HFFc6 (cell line): ENCODE data around the gene SORCS2. TPM values are rescaled to one million over a fixed set of nuclear protein-coding genes. Genes with fewer than 3 reads are reported as not detected.
A peak's percentile ranks its signal among the peaks of the same experiment; 100 is the strongest.

Experiments
- DNase-seq: peaks from one replicate; pipeline ENCODE4 v3.0.0-alpha.2; 2018
- H3K27ac Mint-ChIP-seq: 2 replicates; pipeline ENCODE4 v1.8.0; 2020; ENCODE audit warnings: mild to moderate bottlenecking, mixed read lengths
- H3K27me3 Mint-ChIP-seq: 2 replicates; pipeline ENCODE4 v1.8.0; 2021; ENCODE audit warnings: mild to moderate bottlenecking, moderate library complexity, mixed read lengths; ENCODE audit not compliant: insufficient read depth
- H3K36me3 Mint-ChIP-seq: 2 replicates; pipeline ENCODE4 v1.8.0; 2021; ENCODE audit warnings: low read depth, mixed read lengths
- H3K4me1 Mint-ChIP-seq: 2 replicates; pipeline ENCODE4 v1.8.0; 2020; ENCODE audit warnings: low read depth, mixed read lengths
- H3K4me3 Mint-ChIP-seq: 2 replicates; pipeline ENCODE4 v1.8.0; 2020; ENCODE audit warnings: mild to moderate bottlenecking, moderate library complexity, mixed read lengths
- H3K9me3 Mint-ChIP-seq: 2 replicates; pipeline ENCODE4 v1.8.0; 2020; ENCODE audit warnings: mild to moderate bottlenecking, mixed read lengths
- CTCF ChIP-seq: fragments of 200-600 bp; sonication (generic); IDR thresholded peaks from 2 replicates; pipeline ENCODE4 v1.5.0; 2021; ENCODE audit warnings: antibody characterized with exemption, mild to moderate bottlenecking
- long read RNA-seq: library from polyadenylated mRNA; unstranded; transcript quantifications from one replicate; pipeline ENCODE4 v2.0.0, GENCODE V29; 2019
- total RNA-seq, 6 experiments: library from RNA; stranded (reverse); fragmentation: NEBNext Ultra II Directional; extraction: Animal tissue kit (Norgen Biotek cat#: 25700); gene quantifications; 2 replicates in 1 of 6; 3 replicates in 5 of 6; pipeline ENCODE4 v1.2.3, GENCODE V29; 2021

SORCS2 gene
- under 1 TPM in 3 of 6 experiments, not detected in 3; 0.05 to 0.15 (median 0.12) TPM for total RNA-seq
- long read RNA-seq, result 0 reads

GRCh38 chr4:7192252-7193029 lies at the start of gene SORCS2:
SORCS2 (plus strand) TSS chr4:7192538.
- no peak for DNase-seq
- no peak within 1 kb of the TSS for H3K27ac Mint-ChIP-seq
- H3K4me3 Mint-ChIP-seq, result no peak within 1 kb of the TSS
- no peaks in the 10 kb centered on the region; the same call in 1 of the 2 replicates for H3K4me1 Mint-ChIP-seq
- H3K9me3 Mint-ChIP-seq, result no peaks in the 10 kb centered on the region
- H3K36me3 Mint-ChIP-seq, result no peaks in the 10 kb centered on the region
- TF ChIP-seq CTCF, result peak; percentile 80
- H3K27me3 Mint-ChIP-seq, result peaks cover 55% of the 10 kb centered on the region

- Mint-ChIP-seq H3K36me3 (no peaks in the 10 kb centered on the region), H3K4me3 (no peak overlapping the region), H3K27ac (no peak overlapping the region), H3K9me3 (no peaks in the 10 kb centered on the region), H3K4me1 (no peaks in the 10 kb centered on the region), H3K27me3 (peaks cover 54% of the 10 kb centered on the region)
- no peak for DNase-seq
- no peak for TF ChIP-seq CTCF
Observed at GRCh38 chr4:7144374-7145290, 47.7 kb upstream of the SORCS2 start.

GRCh38 chr4:7145291-7145934 lies 46.9 kb upstream of the SORCS2 start:
- Mint-ChIP-seq H3K4me3 (no peak overlapping the region), H3K4me1 (no peaks in the 10 kb centered on the region), H3K9me3 (no peaks in the 10 kb centered on the region), H3K27ac (no peak overlapping the region), H3K27me3 (peaks cover 54% of the 10 kb centered on the region), H3K36me3 (no peaks in the 10 kb centered on the region)
- DNase-seq, result no peak
- TF ChIP-seq CTCF, result no peak

- Mint-ChIP-seq H3K27me3 (peaks cover 56% of the 10 kb centered on the region), H3K27ac (no peak overlapping the region), H3K36me3 (no peaks in the 10 kb centered on the region), H3K9me3 (no peaks in the 10 kb centered on the region), H3K4me1 (no peaks in the 10 kb centered on the region), H3K4me3 (no peak overlapping the region)
- TF ChIP-seq CTCF, result no peak
- no peak for DNase-seq
Observed at GRCh38 chr4:7146059-7146785, 46.1 kb upstream of the SORCS2 start.

- DNase-seq, result no peak
- H3K9me3 Mint-ChIP-seq, result no peaks in the 10 kb centered on the region
- H3K27me3 Mint-ChIP-seq, result peaks cover 60% of the 10 kb centered on the region
- no peaks in the 10 kb centered on the region for H3K36me3 Mint-ChIP-seq
- no peaks in the 10 kb centered on the region for H3K4me1 Mint-ChIP-seq
- H3K4me3 Mint-ChIP-seq, result no peak overlapping the region
- H3K27ac Mint-ChIP-seq, result no peak overlapping the region
- no peak for TF ChIP-seq CTCF
Observed at GRCh38 chr4:7146786-7147115, 45.6 kb upstream of the SORCS2 start.
